AG04450 (cell line): ENCODE data around the gene DMBT1. TPM values are rescaled to one million over a fixed set of nuclear protein-coding genes. Genes with fewer than 3 reads are reported as not detected.

Experiments used
- CTCF ChIA-PET: fragments of 300-600, 350-600 bp; formaldehyde crosslinking; extraction: SDS; loops from one replicate; lab custom pipeline; 2022; ENCODE audit warnings: antibody characterized with exemption, inconsistent platforms; lab: Charles Lee
- POLR2A ChIA-PET: fragments of 350-600 bp; formaldehyde crosslinking; extraction: SDS; loops from one replicate; lab custom pipeline; 2021; ENCODE audit warnings: antibody characterized with exemption, inconsistent platforms; lab: Yijun Ruan, JAX
- DNase-seq: peaks from one replicate; pipeline ENCODE4 v3.0.0-alpha.2; 2011; ENCODE audit warnings: low read depth, low spot score
- H3K27ac ChIP-seq: one replicate; pipeline ENCODE4 v1.5.1; 2012; ENCODE audit warnings: low read depth, low read length, control low read depth
- H3K27me3 ChIP-seq: one replicate; pipeline ENCODE4 v1.6.0; 2012; ENCODE audit warnings: low read length; ENCODE audit not compliant: control insufficient read depth, insufficient read depth
- H3K4me3 ChIP-seq: 2 replicates; pipeline ENCODE4 v1.5.1; 2011; ENCODE audit warnings: mild to moderate bottlenecking, low read depth, low read length, control low read depth
- H3K9me3 ChIP-seq: 2 replicates; pipeline ENCODE4 v1.5.1; 2012; ENCODE audit warnings: low read length; ENCODE audit not compliant: control insufficient read depth, insufficient read depth
- CTCF ChIP-seq: IDR thresholded peaks from 2 replicates; pipeline ENCODE4 v1.5.1; 2011; ENCODE audit warnings: low read depth, low read length, control low read depth, inconsistent platforms
- polyA plus RNA-seq: library from polyadenylated mRNA; depleted of rRNA; stranded (reverse); fragments of >200 nt; gene quantifications from 2 replicates; pipeline ENCODE4 v1.2.3, GENCODE V29; 2011

The DMBT1 gene
- polyA plus RNA-seq, 1 experiment: not detected

GRCh38 chr10:122557516-122557915 is 3.0 kb upstream of the DMBT1 start:
- Histone ChIP-seq H3K27me3 (peaks cover 27% of the 10 kb centered on the region), H3K9me3 (no peaks in the 10 kb centered on the region), H3K27ac (no peak overlapping the region), H3K4me3 (no peak overlapping the region)
- no peak for DNase-seq
- no peak for TF ChIP-seq CTCF
- ChIA-PET POLR2A (no interaction called here), CTCF (interaction anchor here (1.0 to 3.1 kb wide), 2 partner anchors 8 to 259 kb away, joined by 3 to 13 read pairs; no protein-coding TSS in a partner anchor)

GRCh38 chr10:122558452-122558851 is 2.1 kb upstream of the DMBT1 start:
- CTCF ChIA-PET: interaction anchor here (1.0 kb wide), 2 partner anchors 9 to 259 kb away, joined by 3 read pairs; no protein-coding TSS in a partner anchor

GRCh38 chr10:122559228-122559627 is 1.3 kb upstream of the DMBT1 start:
- H3K4me3 ChIP-seq: no peak overlapping the region
- CTCF ChIA-PET: interaction anchor here (1.0 kb wide), 1 partner anchor 9 kb away, joined by 3 read pairs; no protein-coding TSS in a partner anchor
- no peak for DNase-seq
- no peaks in the 10 kb centered on the region for H3K9me3 ChIP-seq
- no peak for TF ChIP-seq CTCF
- peaks cover 30% of the 10 kb centered on the region for H3K27me3 ChIP-seq
- POLR2A ChIA-PET: no interaction called here
- no peak overlapping the region for H3K27ac ChIP-seq

More at GRCh38 chr10:122558452-122558851, 2.1 kb upstream of the DMBT1 start:
- Histone ChIP-seq H3K27me3 (peaks cover 27% of the 10 kb centered on the region), H3K4me3 (no peak overlapping the region), H3K9me3 (no peaks in the 10 kb centered on the region), H3K27ac (no peak overlapping the region)
- no peak for TF ChIP-seq CTCF
- POLR2A ChIA-PET: no interaction called here
- no peak for DNase-seq

GRCh38 chr10:122561212-122561611 is 658 bp downstream of the DMBT1 start:
- POLR2A ChIA-PET: no interaction called here
- no peak for DNase-seq
- no peak overlapping the region for H3K27ac ChIP-seq
- H3K27me3 ChIP-seq: peaks cover 32% of the 10 kb centered on the region
- H3K4me3 ChIP-seq: no peak overlapping the region
- TF ChIP-seq CTCF: no peak
- no peaks in the 10 kb centered on the region for H3K9me3 ChIP-seq
- CTCF ChIA-PET: interaction anchor here (1.0 to 1.1 kb wide), 2 partner anchors 126 to 218 kb away, joined by 3 to 4 read pairs; no protein-coding TSS in a partner anchor

- no peak for TF ChIP-seq CTCF
- Histone ChIP-seq H3K9me3 (no peaks in the 10 kb centered on the region), H3K4me3 (no peak overlapping the region), H3K27me3 (peaks cover 29% of the 10 kb centered on the region), H3K27ac (no peak overlapping the region)
- ChIA-PET POLR2A (no interaction called here), CTCF (interaction anchor here (1.0 to 1.1 kb wide), 2 partner anchors 127 to 219 kb away, joined by 3 to 4 read pairs; no protein-coding TSS in a partner anchor)
- no peak for DNase-seq
Observed at GRCh38 chr10:122561792-122562191, 1.2 kb downstream of the DMBT1 start.
